ENCODE measurements around the gene NUCKS1. TPM values are rescaled to one million over a fixed set of nuclear protein-coding genes. Genes with fewer than 3 reads are reported as not detected.

Gene NUCKS1
- total RNA-seq, 2 experiments from 2014 or later, result 80.6 to 84.7 TPM

GRCh38 chr1:205701891-205702290 lies 48.1 kb downstream of the NUCKS1 start:
- Mint-ChIP-seq H3K9me3 (no peaks in the 10 kb centered on the region), H3K36me3 (ENCODE audit: low read depth) (peaks cover 12% of the 10 kb centered on the region), H3K4me3 (no peak overlapping the region), H3K27ac (no peak overlapping the region), H3K27me3 (peaks cover 9% of the 10 kb centered on the region), H3K4me1 (ENCODE audit: low read depth) (peaks cover 10% of the 10 kb centered on the region)
- H3K4me1 ChIP-seq (ENCODE audit: insufficient read depth, low read length), result no peaks in the 10 kb centered on the region
- peaks cover 3% of the 10 kb centered on the region for H3K36me3 ChIP-seq (ENCODE audit: insufficient read depth, low read length)
- H3K27me3 ChIP-seq (ENCODE audit: control insufficient read depth in 1 of 2, insufficient read depth in 2 of 2, low read length in 2 of 2), result peaks cover 0 to 5% of the 10 kb centered on the region in 2 experiments
- no peak for TF ChIP-seq CTCF (IDR thresholded peaks at IDR 0.05)
- intact Hi-C loops (cut with DNase I, micrococcal nuclease), result no loop called here
- no peaks in the 10 kb centered on the region for H3K9me3 ChIP-seq (ENCODE audit: control insufficient read depth in 1 of 2, insufficient read depth in 1 of 2, low read length in 2 of 2)
- DNase-seq, result no peak
- no peak overlapping the region for H3K4me3 ChIP-seq (ENCODE audit: low read length)
- ChIA-PET CTCF (no interaction called here), POLR2A (no interaction called here)
- H3K27ac ChIP-seq (ENCODE audit: low read depth in 1 of 2, low read length in 2 of 2), result no peak overlapping the region
- ATAC-seq (ENCODE audit: poor library complexity), result no peak

DNA sequence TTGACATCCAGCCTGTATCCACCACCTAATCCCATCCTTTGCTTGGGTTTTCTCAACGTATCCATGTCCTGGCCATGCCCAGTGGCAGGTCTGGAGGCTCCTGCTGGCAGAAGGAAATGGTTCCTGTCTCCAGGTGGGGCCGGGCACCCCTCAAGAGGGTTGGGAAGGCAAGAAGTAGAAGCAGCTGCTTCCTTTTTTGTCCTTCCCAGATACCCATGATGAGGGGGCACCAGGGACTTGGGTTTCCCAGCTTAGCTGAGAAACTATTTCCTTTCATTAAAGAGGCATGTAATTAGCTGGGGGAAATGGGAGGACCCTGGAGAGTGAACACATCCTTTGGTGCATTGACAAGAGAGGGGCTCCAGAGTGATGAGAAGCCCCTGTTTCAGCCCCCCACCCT lies 48.6 kb downstream of the NUCKS1 start:
- no peak for ATAC-seq (ENCODE audit: poor library complexity)
- H3K4me3 ChIP-seq (ENCODE audit: low read length), result no peak overlapping the region

DNA sequence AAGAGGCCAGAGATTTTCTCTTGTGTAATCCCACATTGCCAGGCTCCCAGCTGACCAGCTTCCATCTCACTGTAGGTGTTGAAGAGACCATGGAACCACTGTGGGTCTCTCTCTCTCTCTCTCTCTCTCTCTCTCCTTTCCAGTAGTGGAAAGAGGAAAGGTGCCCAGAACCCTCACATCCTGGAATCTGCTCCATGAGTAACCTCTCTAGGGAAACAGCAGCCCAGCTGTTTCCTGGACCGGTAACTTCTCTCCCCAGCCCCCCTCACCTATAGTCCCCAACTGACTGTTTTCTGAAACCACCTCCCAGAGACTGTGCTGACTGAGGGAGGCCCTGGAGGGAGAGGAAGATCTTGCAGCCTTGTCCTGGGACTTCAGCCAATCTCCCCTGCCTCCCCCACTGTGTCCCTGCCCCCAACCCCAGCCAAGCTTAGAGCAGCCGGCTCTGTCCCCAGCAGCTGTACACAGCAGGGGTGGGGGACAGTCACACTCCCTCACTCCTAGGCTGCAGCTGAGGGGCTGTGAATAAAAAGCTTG lies 49.0 kb downstream of the NUCKS1 start:
- CTCF ChIA-PET, result interaction anchor here (0.5 to 0.7 kb wide), 2 partner anchors 56 to 91 kb away, joined by 3 to 4 read pairs; no protein-coding TSS in a partner anchor
- Histone ChIP-seq H3K36me3 (ENCODE audit: insufficient read depth, low read length) (no peaks in the 10 kb centered on the region), H3K27ac (ENCODE audit: low read depth in 1 of 2, low read length in 2 of 2) (no peak overlapping the region), H3K9me3 (ENCODE audit: control insufficient read depth in 1 of 2, insufficient read depth in 1 of 2, low read length in 2 of 2) (no peaks in the 10 kb centered on the region), H3K4me3 (ENCODE audit: low read length) (no peak overlapping the region), H3K4me1 (ENCODE audit: insufficient read depth, low read length) (no peaks in the 10 kb centered on the region), H3K27me3 (ENCODE audit: control insufficient read depth in 1 of 2, insufficient read depth in 2 of 2, low read length in 2 of 2) (peaks cover 0 to 7% of the 10 kb centered on the region in 2 experiments)
- intact Hi-C loops (cut with DNase I, micrococcal nuclease), result no loop called here
- ATAC-seq (ENCODE audit: poor library complexity) (no peak), DNase-seq (no peak)
- Mint-ChIP-seq H3K27ac (no peak overlapping the region), H3K36me3 (ENCODE audit: low read depth) (peaks cover 7% of the 10 kb centered on the region), H3K27me3 (peaks cover 11% of the 10 kb centered on the region), H3K4me1 (ENCODE audit: low read depth) (peaks cover 6% of the 10 kb centered on the region), H3K9me3 (no peaks in the 10 kb centered on the region), H3K4me3 (no peak overlapping the region)
- no peak for TF ChIP-seq CTCF (IDR thresholded peaks at IDR 0.05)
- POLR2A ChIA-PET, result no interaction called here

More for the DNA sequence above, 48.6 kb downstream of the NUCKS1 start:
- H3K4me3 Mint-ChIP-seq, result no peak overlapping the region
- Histone ChIP-seq H3K4me1 (ENCODE audit: insufficient read depth, low read length) (no peaks in the 10 kb centered on the region), H3K27ac (ENCODE audit: low read depth in 1 of 2, low read length in 2 of 2) (no peak overlapping the region), H3K27me3 (ENCODE audit: control insufficient read depth in 1 of 2, insufficient read depth in 2 of 2, low read length in 2 of 2) (peaks cover 0 to 7% of the 10 kb centered on the region in 2 experiments), H3K9me3 (ENCODE audit: control insufficient read depth in 1 of 2, insufficient read depth in 1 of 2, low read length in 2 of 2) (no peaks in the 10 kb centered on the region), H3K36me3 (ENCODE audit: insufficient read depth, low read length) (no peaks in the 10 kb centered on the region)
- peaks cover 11% of the 10 kb centered on the region for H3K27me3 Mint-ChIP-seq
- ChIA-PET POLR2A (no interaction called here), CTCF (interaction anchor here (0.7 kb wide), 1 partner anchor 90 kb away, joined by 3 read pairs; no protein-coding TSS in a partner anchor)
- H3K27ac Mint-ChIP-seq, result no peak overlapping the region
- intact Hi-C loops (cut with DNase I, micrococcal nuclease), result no loop called here
- DNase-seq, result no peak
- no peaks in the 10 kb centered on the region for H3K9me3 Mint-ChIP-seq
- TF ChIP-seq CTCF (IDR thresholded peaks at IDR 0.05), result no peak
- peaks cover 7% of the 10 kb centered on the region for H3K36me3 Mint-ChIP-seq (ENCODE audit: low read depth)
- H3K4me1 Mint-ChIP-seq (ENCODE audit: low read depth), result peaks cover 6% of the 10 kb centered on the region

All from CD4-positive, alpha-beta T cell (primary cell).